NCI-H510A (cell line): ENCODE measurements around the gene FAM156B.
"Not testable (repeated sequence)": the region's sequence is repeated elsewhere in the genome, so short reads cannot be mapped to it uniquely, and the experiment has no call there.

Experiments used
- DNase-seq: peaks from one replicate; lab custom pipeline; 2025; lab: John Stamatoyannopoulos, UW

FAM156B gene

DNA sequence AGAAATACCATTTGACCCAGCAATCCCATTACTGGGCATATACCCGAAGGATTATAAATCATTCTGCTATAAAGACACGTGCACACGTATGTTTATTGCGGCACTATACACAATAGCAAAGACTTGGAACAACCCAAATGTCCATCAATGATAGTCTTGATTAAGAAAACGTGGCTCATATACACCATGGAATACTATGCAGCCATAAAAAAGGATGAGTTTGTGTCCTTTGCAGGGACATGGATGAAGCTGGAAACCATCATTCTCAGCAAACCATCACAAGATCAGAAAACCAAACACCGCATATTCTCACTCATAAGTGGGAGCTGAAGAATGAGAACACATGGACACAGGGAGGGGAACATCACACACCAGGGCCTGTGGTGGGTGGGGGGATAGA, 33.1 kb downstream of the FAM156B start:
- DNase-seq: not testable (repeated sequence)

GRCh38 chrX:52933213-52933612, 36.1 kb downstream of the FAM156B start:
- no peak for DNase-seq

GRCh38 chrX:52933976-52934703, 37.0 kb downstream of the FAM156B start:
- no peak for DNase-seq

- peak; percentile 88 for DNase-seq
Observed at GRCh38 chrX:52934704-52935469, 37.8 kb downstream of the FAM156B start.

DNA sequence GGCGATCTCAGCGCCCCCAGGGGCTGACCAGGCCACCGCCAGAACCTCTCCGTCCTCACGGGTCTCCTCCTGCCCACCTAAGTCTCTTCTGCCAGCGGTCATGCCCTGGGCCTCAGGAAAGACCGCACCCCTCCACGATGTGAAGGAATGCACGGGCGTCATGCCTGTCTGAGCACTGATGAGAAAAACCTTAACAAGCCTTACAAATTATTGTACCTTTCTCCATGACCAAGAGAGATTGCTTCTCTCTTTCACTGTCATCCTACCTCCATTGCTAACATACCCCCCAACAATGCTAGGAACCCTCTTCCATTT, 38.3 kb downstream of the FAM156B start:
- not testable (repeated sequence) for DNase-seq

GRCh38 chrX:52940704-52941103, 43.6 kb downstream of the FAM156B start:
- not testable (repeated sequence) for DNase-seq

DNA sequence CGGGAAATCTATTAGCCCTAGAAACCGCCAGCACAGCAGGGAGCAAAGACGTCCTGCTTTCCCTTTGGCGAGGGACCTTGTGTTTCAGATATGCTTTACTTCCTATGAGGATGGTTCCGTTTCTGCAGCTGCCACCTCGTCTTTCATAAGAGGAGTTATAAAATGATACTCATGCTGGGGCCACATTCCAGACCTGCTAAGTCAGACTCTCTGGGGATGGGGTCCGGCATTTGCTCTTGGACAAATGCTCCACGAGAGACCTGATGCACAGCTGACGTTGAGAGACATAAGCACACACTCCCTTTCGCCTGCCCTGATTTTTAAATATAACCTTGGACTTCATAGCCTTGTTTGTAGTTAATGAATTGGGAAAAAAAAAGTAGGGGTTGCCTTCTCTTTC, 44.6 kb downstream of the FAM156B start:
- not testable (repeated sequence) for DNase-seq

- not testable (repeated sequence) for DNase-seq
Observed at GRCh38 chrX:52945838-52946494, 48.8 kb downstream of the FAM156B start.

DNA sequence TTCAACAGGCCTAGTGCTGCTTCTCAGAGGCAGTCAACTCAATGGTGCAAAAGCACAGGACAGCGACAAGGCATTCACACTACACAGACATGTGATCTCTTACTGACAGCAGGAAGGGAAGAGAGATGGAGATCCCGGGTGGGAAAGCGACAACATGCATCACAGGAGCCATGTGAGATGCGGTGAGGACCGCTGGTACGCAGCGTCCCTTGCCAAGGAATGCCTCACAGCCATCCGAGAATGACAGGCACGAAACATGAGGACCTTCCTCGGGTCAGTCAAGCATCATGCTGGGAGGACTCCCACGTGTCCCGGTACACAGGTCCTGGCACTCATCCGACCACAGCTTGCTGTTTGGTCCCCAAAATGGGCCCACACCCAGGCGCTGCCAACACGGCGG, 50.4 kb downstream of the FAM156B start:
- DNase-seq: not testable (repeated sequence)

DNA sequence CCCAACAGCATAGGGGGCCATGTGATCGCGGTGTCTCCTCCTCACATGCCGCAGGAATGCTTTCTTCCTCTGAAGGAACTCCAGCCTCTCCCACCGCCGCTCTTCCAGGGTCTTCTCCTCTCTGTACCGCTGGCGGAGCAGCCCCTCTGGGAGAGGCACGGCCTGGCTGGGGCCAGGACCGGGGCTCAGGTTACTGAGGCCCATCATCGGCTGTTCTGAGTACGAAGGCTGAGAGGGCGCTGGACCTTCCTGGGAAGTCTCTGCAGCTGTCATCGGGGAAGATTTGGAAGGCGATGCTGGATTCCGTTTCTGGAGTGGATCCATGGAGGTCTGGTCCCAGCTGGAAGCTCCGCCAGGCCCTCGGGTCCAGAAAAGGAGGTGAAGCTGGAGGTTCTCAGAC, 51.1 kb downstream of the FAM156B start:
- DNase-seq: not testable (repeated sequence)

- DNase-seq: not testable (repeated sequence)
Observed at GRCh38 chrX:52949325-52949724, 52.2 kb downstream of the FAM156B start.

- not testable (repeated sequence) for DNase-seq
Observed at GRCh38 chrX:52949884-52950283, 52.8 kb downstream of the FAM156B start.
